Neural cell (in vitro differentiated cells): ENCODE measurements around the gene PRSS2. TPM values are rescaled to one million over a fixed set of nuclear protein-coding genes. Genes with fewer than 3 reads are reported as not detected.

Experiments used
- H2AFZ ChIP-seq: fragments of 200-600, 300-800 bp; sonication (generic), shearing (Covaris generic); 2 replicates; pipeline ENCODE4 v1.6.0; 2014; ENCODE audit warnings: low read depth, mild to moderate bottlenecking, antibody characterized with exemption, low read length, moderate library complexity
- H3F3A ChIP-seq: fragments of 200-600 bp; shearing (Covaris generic); 2 replicates; pipeline ENCODE4 v1.6.1; 2016; ENCODE audit warnings: mild to moderate bottlenecking, moderate library complexity, mixed read lengths, antibody characterized with exemption, low read length; ENCODE audit not compliant: insufficient read depth, poor library complexity, severe bottlenecking
- H3K27ac ChIP-seq: fragments of 200-600, 300-800 bp; sonication (generic), shearing (Covaris generic); 2 replicates; pipeline ENCODE4 v1.5.1; 2014; ENCODE audit warnings: mild to moderate bottlenecking, low read length, moderate library complexity
- H3K27me3 ChIP-seq: fragments of 300-800, 200-600 bp; sonication (generic), shearing (Covaris generic); 2 replicates; pipeline ENCODE4 v1.6.0; 2014; ENCODE audit warnings: mild to moderate bottlenecking, low read depth, low read length, moderate library complexity; ENCODE audit not compliant: insufficient read depth
- H3K36me3 ChIP-seq: fragments of 300-800, 200-600 bp; sonication (generic), shearing (Covaris generic); 2 replicates; pipeline ENCODE4 v1.5.1; 2014; ENCODE audit warnings: mild to moderate bottlenecking, antibody characterized with exemption, low read length, moderate library complexity; ENCODE audit not compliant: insufficient read depth
- H3K4me2 ChIP-seq: fragments of 300-800, 200-600 bp; sonication (generic), shearing (Covaris generic); 2 replicates; pipeline ENCODE4 v1.6.0; 2014; ENCODE audit warnings: mild to moderate bottlenecking, low read length
- H3K4me3 ChIP-seq: fragments of 300-800, 200-600 bp; sonication (generic), shearing (Covaris generic); 2 replicates; pipeline ENCODE4 v1.5.1; 2014; ENCODE audit warnings: mild to moderate bottlenecking, low read length, moderate library complexity
- H3K79me2 ChIP-seq: fragments of 200-600 bp; shearing (Covaris generic); replicated peaks from 2 replicates; pipeline ENCODE4 v1.6.0; 2014; ENCODE audit warnings: mild to moderate bottlenecking, low read length, moderate library complexity; ENCODE audit not compliant: insufficient read depth
- H3K9ac ChIP-seq: fragments of 300-800, 200-600 bp; sonication (generic), shearing (Covaris generic); 2 replicates; pipeline ENCODE4 v1.6.1; 2016; ENCODE audit warnings: mild to moderate bottlenecking, low read length, mixed read lengths
- H3K9me2 ChIP-seq: fragments of 200-600 bp; shearing (Covaris generic); 2 replicates; pipeline ENCODE4 v1.6.1; 2016; ENCODE audit warnings: mild to moderate bottlenecking, low read length, mixed read lengths; ENCODE audit not compliant: insufficient read depth
- H3K9me3 ChIP-seq: fragments of 200-600, 300-800 bp; sonication (generic), shearing (Covaris generic); 2 replicates; pipeline ENCODE4 v1.6.1; 2016; ENCODE audit warnings: mild to moderate bottlenecking, mixed run types, low read length, moderate library complexity, mixed read lengths
- H4K20me1 ChIP-seq: fragments of 200-600 bp; shearing (Covaris generic); 2 replicates; pipeline ENCODE4 v1.6.1; 2016; ENCODE audit warnings: mild to moderate bottlenecking, mixed run types; ENCODE audit not compliant: insufficient read depth
- EP300 ChIP-seq: fragments of 450-650 bp; conservative IDR thresholded peaks from 2 replicates; pipeline ENCODE4 v1.6.1; 2014; ENCODE audit warnings: antibody characterized with exemption, mild to moderate bottlenecking, moderate library complexity; ENCODE audit not compliant: poor library complexity, severe bottlenecking
- EZH2 ChIP-seq: fragments of 200-600, 300-800 bp; shearing (Covaris generic), sonication (generic); IDR thresholded peaks from 2 replicates; pipeline ENCODE4 v1.6.1; 2014; ENCODE audit warnings: antibody characterized with exemption, low read length, borderline replicate concordance, mild to moderate bottlenecking; ENCODE audit not compliant: insufficient read depth, poor library complexity, severe bottlenecking
- MXI1 ChIP-seq: fragments of 450-650 bp; conservative IDR thresholded peaks from 2 replicates; pipeline ENCODE4 v1.6.1; 2014; ENCODE audit warnings: antibody characterized with exemption, mild to moderate bottlenecking; ENCODE audit not compliant: poor library complexity, severe bottlenecking
- POLR2AphosphoS5 ChIP-seq: IDR thresholded peaks from 2 replicates; pipeline ENCODE4 v1.6.1; 2012
- RAD21 ChIP-seq: fragments of 450-650 bp; conservative IDR thresholded peaks from 2 replicates; pipeline ENCODE4 v1.6.1; 2014; ENCODE audit warnings: antibody characterized with exemption, mild to moderate bottlenecking, moderate library complexity
- SMC3 ChIP-seq: fragments of 450-650 bp; conservative IDR thresholded peaks from 2 replicates; pipeline ENCODE4 v1.6.1; 2014; ENCODE audit warnings: antibody characterized with exemption, mild to moderate bottlenecking, moderate library complexity; ENCODE audit not compliant: poor library complexity
- TAF1 ChIP-seq: IDR thresholded peaks from 2 replicates; pipeline ENCODE4 v1.6.1; 2012; ENCODE audit warnings: low read depth
- polyA plus RNA-seq: library from polyadenylated mRNA; depleted of rRNA; stranded (reverse); fragments of >200 nt; gene quantifications from 2 replicates; pipeline ENCODE4 v1.2.3, GENCODE V29; 2014
- TF ChIP-seq, protein P1 (sequence below): fragments of 450-650 bp; IDR thresholded peaks from 2 replicates; pipeline ENCODE4 v1.5.1; 2014; ENCODE audit warnings: antibody characterized with exemption, mild to moderate bottlenecking, moderate library complexity; ENCODE audit not compliant: poor library complexity, severe bottlenecking
- TF ChIP-seq, protein P2 (sequence below): IDR thresholded peaks from 2 replicates; pipeline ENCODE4 v1.6.1; 2012; ENCODE audit warnings: borderline replicate concordance

Gene PRSS2
- polyA plus RNA-seq, 1 donor from 2014 or later, result not detected

GRCh38 chr7:142807855-142808460 is 37.2 kb downstream of the PRSS2 start:
- Histone ChIP-seq H3K9me3 (no peaks in the 10 kb centered on the region), H3K9me2 (no peaks in the 10 kb centered on the region), H4K20me1 (no peaks in the 10 kb centered on the region), H3K27me3 (no peaks in the 10 kb centered on the region), H3K36me3 (no peaks in the 10 kb centered on the region), H3F3A (no peaks in the 10 kb centered on the region), H3K9ac (no peak overlapping the region), H3K27ac (no peak overlapping the region), H3K4me3 (no peak overlapping the region), H2AFZ (no peak overlapping the region), H3K4me2 (no peak overlapping the region), H3K79me2 (no peaks in the 10 kb centered on the region)
- TF ChIP-seq SMC3 (no peak), MXI1 (no peak), TAF1 (no peak), RAD21 (no peak), EZH2 (no peak), EP300 (no peak), POLR2AphosphoS5 (no peak)
- TF ChIP-seq, protein P1, sequence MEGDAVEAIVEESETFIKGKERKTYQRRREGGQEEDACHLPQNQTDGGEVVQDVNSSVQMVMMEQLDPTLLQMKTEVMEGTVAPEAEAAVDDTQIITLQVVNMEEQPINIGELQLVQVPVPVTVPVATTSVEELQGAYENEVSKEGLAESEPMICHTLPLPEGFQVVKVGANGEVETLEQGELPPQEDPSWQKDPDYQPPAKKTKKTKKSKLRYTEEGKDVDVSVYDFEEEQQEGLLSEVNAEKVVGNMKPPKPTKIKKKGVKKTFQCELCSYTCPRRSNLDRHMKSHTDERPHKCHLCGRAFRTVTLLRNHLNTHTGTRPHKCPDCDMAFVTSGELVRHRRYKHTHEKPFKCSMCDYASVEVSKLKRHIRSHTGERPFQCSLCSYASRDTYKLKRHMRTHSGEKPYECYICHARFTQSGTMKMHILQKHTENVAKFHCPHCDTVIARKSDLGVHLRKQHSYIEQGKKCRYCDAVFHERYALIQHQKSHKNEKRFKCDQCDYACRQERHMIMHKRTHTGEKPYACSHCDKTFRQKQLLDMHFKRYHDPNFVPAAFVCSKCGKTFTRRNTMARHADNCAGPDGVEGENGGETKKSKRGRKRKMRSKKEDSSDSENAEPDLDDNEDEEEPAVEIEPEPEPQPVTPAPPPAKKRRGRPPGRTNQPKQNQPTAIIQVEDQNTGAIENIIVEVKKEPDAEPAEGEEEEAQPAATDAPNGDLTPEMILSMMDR, result no peak
- TF ChIP-seq, protein P2, sequence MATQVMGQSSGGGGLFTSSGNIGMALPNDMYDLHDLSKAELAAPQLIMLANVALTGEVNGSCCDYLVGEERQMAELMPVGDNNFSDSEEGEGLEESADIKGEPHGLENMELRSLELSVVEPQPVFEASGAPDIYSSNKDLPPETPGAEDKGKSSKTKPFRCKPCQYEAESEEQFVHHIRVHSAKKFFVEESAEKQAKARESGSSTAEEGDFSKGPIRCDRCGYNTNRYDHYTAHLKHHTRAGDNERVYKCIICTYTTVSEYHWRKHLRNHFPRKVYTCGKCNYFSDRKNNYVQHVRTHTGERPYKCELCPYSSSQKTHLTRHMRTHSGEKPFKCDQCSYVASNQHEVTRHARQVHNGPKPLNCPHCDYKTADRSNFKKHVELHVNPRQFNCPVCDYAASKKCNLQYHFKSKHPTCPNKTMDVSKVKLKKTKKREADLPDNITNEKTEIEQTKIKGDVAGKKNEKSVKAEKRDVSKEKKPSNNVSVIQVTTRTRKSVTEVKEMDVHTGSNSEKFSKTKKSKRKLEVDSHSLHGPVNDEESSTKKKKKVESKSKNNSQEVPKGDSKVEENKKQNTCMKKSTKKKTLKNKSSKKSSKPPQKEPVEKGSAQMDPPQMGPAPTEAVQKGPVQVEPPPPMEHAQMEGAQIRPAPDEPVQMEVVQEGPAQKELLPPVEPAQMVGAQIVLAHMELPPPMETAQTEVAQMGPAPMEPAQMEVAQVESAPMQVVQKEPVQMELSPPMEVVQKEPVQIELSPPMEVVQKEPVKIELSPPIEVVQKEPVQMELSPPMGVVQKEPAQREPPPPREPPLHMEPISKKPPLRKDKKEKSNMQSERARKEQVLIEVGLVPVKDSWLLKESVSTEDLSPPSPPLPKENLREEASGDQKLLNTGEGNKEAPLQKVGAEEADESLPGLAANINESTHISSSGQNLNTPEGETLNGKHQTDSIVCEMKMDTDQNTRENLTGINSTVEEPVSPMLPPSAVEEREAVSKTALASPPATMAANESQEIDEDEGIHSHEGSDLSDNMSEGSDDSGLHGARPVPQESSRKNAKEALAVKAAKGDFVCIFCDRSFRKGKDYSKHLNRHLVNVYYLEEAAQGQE, result no peak

DNA sequence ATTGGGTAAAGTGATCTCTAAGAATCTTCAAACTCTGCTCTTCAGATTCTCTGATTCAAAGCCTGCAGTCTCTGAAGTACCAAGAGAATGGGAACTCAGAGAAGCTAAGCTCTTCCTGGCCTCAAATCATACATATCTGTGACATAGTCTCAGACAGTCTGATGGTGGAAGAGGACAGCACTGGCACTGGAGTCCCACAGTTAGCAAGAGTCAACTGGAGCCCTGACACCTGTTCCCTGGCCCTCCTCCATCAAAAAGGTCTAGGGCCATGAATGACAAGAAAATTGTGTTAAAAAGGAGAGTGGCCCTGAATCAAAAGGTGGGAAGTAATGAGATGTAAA is 37.7 kb downstream of the PRSS2 start:
- no peaks in the 10 kb centered on the region for H3K79me2 ChIP-seq
- TF ChIP-seq TAF1 (no peak), EP300 (no peak), SMC3 (no peak), MXI1 (no peak)
- TF ChIP-seq, protein P1, result no peak
- H3K27ac ChIP-seq, result no peak overlapping the region
- no peaks in the 10 kb centered on the region for H3K27me3 ChIP-seq
- H4K20me1 ChIP-seq, result no peaks in the 10 kb centered on the region
- H3F3A ChIP-seq, result no peaks in the 10 kb centered on the region
- H3K4me3 ChIP-seq, result no peak overlapping the region
- no peaks in the 10 kb centered on the region for H3K36me3 ChIP-seq
- no peak overlapping the region for H3K4me2 ChIP-seq
- H3K9me2 ChIP-seq, result no peaks in the 10 kb centered on the region
- H2AFZ ChIP-seq, result no peak overlapping the region
- H3K9me3 ChIP-seq, result no peaks in the 10 kb centered on the region
- H3K9ac ChIP-seq, result no peak overlapping the region
